Globus pallidus (tissue), 1 donor: ENCODE results near the gene ARPC2.

Experiments
- DNase-seq: peaks from one replicate; pipeline ENCODE4 v3.0.0-alpha.2; 2015; ENCODE audit warnings: low spot score

ARPC2 gene

DNA sequence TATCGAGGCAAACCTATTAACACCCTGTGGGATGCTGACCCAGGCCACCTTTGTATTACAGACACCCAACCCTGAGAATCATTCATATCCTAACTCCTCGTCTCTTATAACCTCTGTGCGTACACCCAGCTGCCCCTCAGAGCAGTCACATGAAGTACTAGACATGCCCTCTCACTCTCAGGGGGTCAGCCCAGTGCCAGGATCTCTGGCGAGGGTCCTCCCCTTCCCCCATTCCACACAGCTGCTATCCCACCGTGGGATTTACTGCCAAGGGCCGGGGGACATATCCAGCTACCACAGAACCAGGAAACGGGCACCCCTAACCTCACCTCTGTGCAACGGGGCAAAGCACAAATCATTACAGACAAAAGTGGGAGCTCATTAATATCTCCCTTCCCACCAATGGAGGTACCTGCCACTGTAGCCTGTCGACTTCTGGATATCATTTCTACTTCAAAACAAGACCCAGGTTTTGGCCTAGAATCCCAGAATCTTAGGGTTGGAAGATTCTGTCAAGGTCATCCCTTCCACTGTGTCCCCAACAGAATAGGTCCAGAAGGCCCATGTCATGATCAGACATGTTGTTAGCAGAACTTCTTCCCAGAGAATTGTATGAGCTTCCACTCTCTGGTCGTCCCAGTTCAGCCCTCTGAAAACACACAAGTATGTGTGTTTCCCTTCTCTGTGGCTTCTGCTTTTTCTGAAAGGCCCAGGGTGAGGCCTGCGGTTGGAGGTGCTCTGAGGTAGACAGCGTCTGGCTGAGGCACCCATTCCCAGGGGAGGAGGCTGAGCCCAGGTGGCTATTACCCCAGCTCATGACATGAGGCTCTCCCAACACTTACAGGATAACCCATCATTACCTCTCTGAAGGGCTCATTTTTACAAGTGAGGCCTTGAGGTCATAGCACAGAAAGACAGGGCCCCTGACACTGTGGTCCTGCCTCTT is 73.6 kb downstream of the ARPC2 start:
- no peak for DNase-seq

DNA sequence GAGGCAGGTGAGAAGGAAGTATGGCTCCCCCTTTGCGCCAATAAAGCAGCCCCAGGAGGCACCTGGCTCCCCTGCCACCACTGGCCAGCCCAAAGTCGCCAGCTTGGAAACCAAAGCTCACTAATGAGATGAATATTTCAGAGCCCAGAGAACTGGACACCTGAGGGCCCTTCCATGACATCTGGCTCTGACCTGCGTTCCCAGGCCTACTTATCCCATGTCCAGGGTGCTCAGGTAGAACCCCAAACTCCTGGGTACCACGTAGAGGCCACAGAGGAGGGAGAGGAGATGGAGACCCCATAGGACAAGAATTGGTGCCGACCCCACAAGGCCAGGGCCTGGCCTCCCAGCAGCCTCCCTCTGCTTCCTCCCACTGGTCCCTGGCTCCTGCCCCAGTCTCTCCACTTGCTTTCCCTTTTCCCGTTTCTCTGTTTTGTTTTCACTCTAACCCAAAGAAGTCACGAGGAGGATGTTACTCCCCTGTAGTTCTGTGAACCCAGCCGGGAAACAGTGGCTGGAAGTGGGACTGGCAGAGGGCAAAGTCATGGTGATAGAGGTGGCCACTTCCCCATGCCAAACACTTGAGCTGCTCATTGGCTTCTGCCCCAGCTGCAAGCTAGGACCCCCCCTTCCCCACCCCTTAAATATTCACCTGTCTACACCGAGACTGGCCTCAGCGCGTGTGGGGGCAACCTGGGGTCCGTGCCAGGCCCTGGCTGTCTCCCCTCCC is 74.5 kb downstream of the ARPC2 start:
- DNase-seq, result no peak

DNA sequence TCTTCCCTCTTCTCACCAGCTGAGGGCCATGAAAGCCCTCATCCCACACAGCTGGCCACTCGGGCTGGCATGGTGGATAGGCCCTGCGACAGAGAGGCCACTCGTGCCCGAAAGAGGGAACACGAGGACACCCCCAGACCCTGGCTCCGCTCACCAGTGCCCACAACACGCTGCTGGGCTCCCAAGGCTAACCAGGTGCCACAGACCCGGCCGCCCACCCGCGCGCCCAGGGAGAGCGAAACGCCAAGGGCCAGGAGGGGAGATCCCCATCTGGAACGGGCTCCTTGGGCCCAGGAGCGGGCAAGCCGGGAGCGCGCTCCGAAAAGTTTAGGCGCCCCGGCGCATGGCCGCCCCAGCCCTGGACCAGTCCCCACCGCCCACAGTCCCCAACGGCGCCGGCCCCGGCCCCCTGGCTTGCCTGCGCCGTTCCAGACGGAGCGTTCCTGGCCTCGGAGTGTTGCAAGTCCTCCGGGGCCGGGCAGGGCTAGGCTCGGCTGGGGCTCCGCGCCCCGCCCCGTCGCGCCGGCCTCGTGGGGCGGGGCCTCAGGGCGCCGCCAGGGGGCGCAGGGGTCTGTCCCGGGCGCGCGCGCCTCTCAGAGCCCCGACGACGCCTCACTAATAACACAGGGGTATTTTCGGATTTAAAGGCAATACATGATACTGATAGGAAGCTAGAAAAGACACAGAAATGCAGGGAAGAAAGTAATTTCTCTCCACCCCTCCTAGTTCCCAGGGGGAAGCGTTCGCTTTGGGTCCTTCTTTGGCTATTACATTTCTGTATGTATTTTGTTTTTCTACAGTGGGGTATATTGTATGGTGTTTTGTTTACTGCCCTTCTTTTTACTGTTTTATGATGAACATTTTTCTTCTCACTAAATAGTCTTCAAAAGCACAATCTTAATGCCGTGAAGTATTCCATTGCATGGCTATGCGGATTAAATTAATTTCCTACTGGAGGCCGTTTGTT is 75.3 kb downstream of the ARPC2 start, which contains the start of gene TMBIM1:
Gene TMBIM1 (minus strand): TSS at position 456 of the 967 bp plus-strand sequence. CDS start 10,362 bp downstream, outside the sequence.
- peak; percentile 80 for DNase-seq

DNA sequence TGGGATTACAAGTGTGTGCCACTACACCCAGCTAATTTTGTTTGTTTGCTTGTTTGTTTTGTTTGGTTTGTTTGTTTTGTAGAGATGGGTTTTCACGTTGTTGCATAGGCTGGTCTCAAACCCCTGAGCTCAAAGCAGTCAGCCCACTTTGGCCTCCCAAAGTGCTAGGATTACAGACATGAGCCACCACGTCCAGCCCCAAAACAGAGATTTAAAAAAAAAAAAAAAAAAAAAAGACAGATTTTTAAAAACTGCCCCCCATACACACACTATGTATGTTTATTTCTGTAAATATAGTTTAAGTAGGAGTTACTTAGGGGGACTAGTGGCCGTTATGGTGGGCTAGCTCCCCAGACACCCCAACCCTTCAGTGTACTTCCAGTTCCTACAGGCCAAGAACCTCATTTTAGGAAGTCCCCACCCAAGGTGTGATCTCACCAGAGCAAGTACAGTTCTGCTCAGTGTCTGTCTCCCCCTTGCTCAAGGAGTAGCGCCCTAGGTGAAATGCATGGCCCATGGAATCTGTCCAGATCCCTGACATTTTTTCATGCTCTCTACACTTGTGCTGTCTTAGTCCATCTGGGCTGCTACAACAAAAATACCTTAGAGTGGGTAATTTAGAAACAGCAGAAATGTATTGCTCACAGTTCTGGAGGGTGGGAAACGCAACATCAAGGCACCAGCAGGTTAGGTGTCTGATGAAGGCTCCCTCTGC is 76.9 kb downstream of the ARPC2 start:
- no peak for DNase-seq

GRCh38 chr2:218294430-218295022 is 77.5 kb downstream of the ARPC2 start:
- no peak for DNase-seq

DNA sequence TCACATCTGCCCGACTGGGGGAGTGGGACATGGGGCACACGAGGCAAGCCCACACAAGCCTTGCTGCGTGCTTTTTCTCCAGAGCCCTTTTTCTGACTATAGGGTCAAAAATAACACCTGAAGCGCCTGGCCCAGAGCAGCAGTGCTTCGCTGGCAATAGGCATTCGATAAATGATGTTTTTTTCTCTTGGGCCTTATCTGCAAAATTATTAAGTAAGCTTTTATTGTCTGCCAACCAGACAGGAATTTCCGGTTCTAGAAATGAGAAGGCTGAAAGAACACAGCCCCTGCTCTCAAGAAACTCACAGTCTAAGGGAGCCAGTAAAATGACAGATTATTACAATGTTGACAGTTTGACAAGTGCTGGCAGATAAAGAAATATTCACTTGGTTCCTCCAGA is 78.0 kb downstream of the ARPC2 start:
- DNase-seq, result no peak

DNA sequence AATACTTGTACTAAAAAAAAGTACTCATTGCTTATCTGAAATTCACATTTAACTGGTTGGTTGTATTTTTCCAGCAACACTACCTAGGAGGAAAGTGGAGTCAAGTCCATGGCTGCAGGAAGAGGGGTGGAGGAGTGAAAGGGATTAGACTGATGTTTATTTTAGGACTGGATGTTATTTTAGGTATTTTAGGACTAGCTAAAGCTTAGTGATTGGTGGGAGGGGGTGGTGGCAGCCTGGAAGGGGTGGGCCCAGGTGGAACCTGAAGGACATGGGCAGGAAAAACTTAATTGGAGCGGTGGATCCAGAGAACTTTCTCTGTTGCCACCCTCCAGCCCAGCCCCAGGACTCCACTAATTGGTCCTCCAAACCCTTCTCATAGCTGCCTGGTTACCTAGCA is 79.2 kb downstream of the ARPC2 start:
- no peak for DNase-seq

- peak; percentile 93 for DNase-seq
Measured at GRCh38 chr2:218296847-218297246, 79.9 kb downstream of the ARPC2 start.

GRCh38 chr2:218298314-218298875 is 81.4 kb downstream of the ARPC2 start:
- DNase-seq, result peak; percentile 85

GRCh38 chr2:218300141-218300540 is 83.2 kb downstream of the ARPC2 start:
- no peak for DNase-seq

DNA sequence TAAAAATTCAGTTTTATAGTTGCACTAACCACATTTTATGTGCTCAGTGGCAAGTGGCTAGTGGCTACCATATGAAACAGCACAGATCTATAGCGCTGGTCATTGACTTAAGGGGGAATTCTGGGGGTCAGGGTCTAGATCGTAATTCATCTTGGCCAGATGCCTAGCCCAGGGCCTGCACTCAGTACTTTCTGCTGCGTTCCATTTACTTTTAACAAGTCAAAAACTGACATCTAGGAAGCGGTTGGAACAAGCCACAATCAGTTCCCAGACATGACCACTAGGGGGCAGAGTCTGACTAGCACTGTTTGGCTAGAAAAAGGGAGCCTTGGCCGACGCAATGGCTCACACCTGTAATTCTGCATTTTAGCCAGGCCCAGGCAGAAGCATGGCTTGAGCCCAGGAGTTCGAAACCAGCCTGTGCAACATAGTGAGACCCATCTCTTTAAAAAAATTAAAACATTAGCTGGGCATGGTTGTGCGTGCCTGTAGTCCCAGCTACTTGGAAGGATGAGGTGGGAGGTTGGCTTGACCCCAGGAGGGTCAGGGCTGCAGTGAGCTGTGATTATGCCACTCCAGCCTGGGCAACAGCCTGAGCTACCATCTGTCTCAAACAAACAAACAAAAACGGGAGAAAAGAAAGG is 84.3 kb downstream of the ARPC2 start:
- DNase-seq, result peak; percentile 84
